GM18502 (cell line): Measurements from ENCODE around the gene ZNF564.
"Not testable (repeated sequence)": the region's sequence is repeated elsewhere in the genome, so short reads cannot be mapped to it uniquely, and the experiment has no call there.

Source experiments
- ATAC-seq: cut with Tn5 transposase; IDR thresholded peaks from one replicate; pipeline ENCODE4 v1.9.1; 2021; ENCODE audit warnings: mild to moderate bottlenecking; ENCODE audit not compliant: unreplicated experiment, poor library complexity

Gene ZNF564

GRCh38 chr19:12551060-12551832 lies at the start of gene ZNF564:
TSS of gene ZNF564 (minus strand) at chr19:12551482. CDS start at chr19:12551332, 150 bp downstream.
- peak; percentile 92 for ATAC-seq

GRCh38 chr19:12597594-12597993 lies 46.3 kb upstream of the ZNF564 start:
- ATAC-seq: no peak

GRCh38 chr19:12596927-12597548 lies 45.8 kb upstream of the ZNF564 start:
- ATAC-seq: no peak

- no peak for ATAC-seq
Observed at GRCh38 chr19:12596485-12596884, 45.2 kb upstream of the ZNF564 start.

GRCh38 chr19:12581100-12581499 lies 29.8 kb upstream of the ZNF564 start:
- no peak for ATAC-seq

- ATAC-seq: no peak
Observed at GRCh38 chr19:12580180-12580694, 29.0 kb upstream of the ZNF564 start.

- ATAC-seq: no peak
Observed at GRCh38 chr19:12578641-12579040, 27.4 kb upstream of the ZNF564 start.

GRCh38 chr19:12574036-12574435 lies 22.8 kb upstream of the ZNF564 start:
- ATAC-seq: no peak

- no peak for ATAC-seq
Observed at GRCh38 chr19:12567951-12568350, 16.7 kb upstream of the ZNF564 start.

- not testable (repeated sequence) for ATAC-seq
Observed at GRCh38 chr19:12566380-12566779, 15.1 kb upstream of the ZNF564 start.

GRCh38 chr19:12564016-12564664 lies 12.9 kb upstream of the ZNF564 start:
- no peak for ATAC-seq

GRCh38 chr19:12555456-12555930 lies 4.2 kb upstream of the ZNF564 start:
- ATAC-seq: no peak

GRCh38 chr19:12546903-12547302 lies 4.4 kb downstream of the ZNF564 start:
- no peak for ATAC-seq

- no peak for ATAC-seq
Observed at GRCh38 chr19:12546068-12546467, 5.2 kb downstream of the ZNF564 start.

GRCh38 chr19:12545267-12545666 lies 6.0 kb downstream of the ZNF564 start:
- no peak for ATAC-seq

GRCh38 chr19:12544401-12544876 lies 6.8 kb downstream of the ZNF564 start:
- no peak for ATAC-seq

- no peak for ATAC-seq
Observed at GRCh38 chr19:12543855-12544254, 7.4 kb downstream of the ZNF564 start.

- no peak for ATAC-seq
Observed at GRCh38 chr19:12527034-12527836, 24.0 kb downstream of the ZNF564 start.

- no peak for ATAC-seq
Observed at GRCh38 chr19:12526542-12526941, 24.7 kb downstream of the ZNF564 start.

- ATAC-seq: no peak
Observed at GRCh38 chr19:12521996-12522395, 29.3 kb downstream of the ZNF564 start.
